ENCODE data around the gene FMNL1. TPM values are rescaled to one million over a fixed set of nuclear protein-coding genes. Genes with fewer than 3 reads are reported as not detected.

FMNL1 gene
- total RNA-seq, 6 experiments from 2014 or later = 1.6 to 8.0 (median 6.0) TPM

- no peak for TF ChIP-seq CTCF (IDR thresholded peaks at IDR 0.05)
- Mint-ChIP-seq H3K36me3 (ENCODE audit: low read depth) (no peaks in the 10 kb centered on the region), H3K27ac (peak overlapping the region; percentile 26; the same call in 1 of the 2 replicates), H3K9me3 (no peaks in the 10 kb centered on the region), H3K27me3 (ENCODE audit: insufficient read depth) (peaks cover 8% of the 10 kb centered on the region; the same call in 1 of the 2 replicates), H3K4me3 (no peak overlapping the region), H3K4me1 (ENCODE audit: low read depth) (peaks cover 51% of the 10 kb centered on the region)
- DNase-seq = no peak
These were observed 5.6 kb downstream of the FMNL1 start for GRCh38 chr17:45227101-45227925.

DNA sequence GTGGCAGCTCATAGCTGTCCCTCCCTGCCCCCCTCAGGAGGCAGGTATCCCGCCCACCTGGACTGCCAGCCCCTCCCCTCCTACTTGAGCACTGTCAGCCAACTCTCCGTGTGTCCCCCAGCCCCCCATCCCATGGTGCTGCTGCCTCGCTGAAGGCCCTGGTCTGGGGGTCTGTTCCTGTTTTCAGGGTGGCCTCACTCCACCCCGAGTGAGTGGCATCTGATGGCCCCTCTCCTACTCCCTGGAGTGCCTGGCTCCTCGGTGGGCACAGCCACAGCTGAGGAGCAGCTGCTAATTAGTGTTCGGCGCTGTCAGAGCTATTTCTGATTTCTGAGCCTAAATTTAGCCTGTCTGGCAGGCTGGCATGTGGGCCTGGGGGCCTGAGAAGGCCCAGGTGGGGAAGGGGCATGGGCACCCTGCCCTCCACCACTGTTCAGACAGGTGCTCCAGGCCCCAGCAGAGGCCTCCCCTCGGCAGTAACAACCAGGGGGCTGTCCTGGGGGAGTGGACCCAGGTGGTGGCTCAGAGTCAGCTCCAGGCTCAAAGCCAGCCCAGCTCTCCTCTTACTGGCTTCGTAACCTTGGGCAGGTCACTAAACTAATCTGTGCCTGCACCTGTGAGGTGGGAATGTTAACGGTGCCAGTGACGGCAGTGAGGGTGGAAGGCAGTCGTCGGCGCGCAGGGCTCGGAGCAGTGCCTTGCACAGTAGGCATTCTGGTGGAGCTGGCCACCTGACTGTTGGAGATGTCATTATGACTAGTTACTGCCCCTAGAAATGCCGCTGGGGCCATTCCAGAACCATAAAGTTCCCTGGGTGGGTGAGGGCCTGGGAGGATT is 6.5 kb downstream of the FMNL1 start:
- no peaks in the 10 kb centered on the region for H3K9me3 Mint-ChIP-seq
- no peak for TF ChIP-seq CTCF (IDR thresholded peaks at IDR 0.05)
- no peak overlapping the region; the same call in 1 of the 2 replicates for H3K4me3 Mint-ChIP-seq
- no peaks in the 10 kb centered on the region for H3K36me3 Mint-ChIP-seq (ENCODE audit: low read depth)
- peaks cover 51% of the 10 kb centered on the region for H3K4me1 Mint-ChIP-seq (ENCODE audit: low read depth)
- no peak for DNase-seq
- peak overlapping the region; percentile 86 for H3K27ac Mint-ChIP-seq
- peaks cover 2% of the 10 kb centered on the region; the same call in 1 of the 2 replicates for H3K27me3 Mint-ChIP-seq (ENCODE audit: insufficient read depth)

DNA sequence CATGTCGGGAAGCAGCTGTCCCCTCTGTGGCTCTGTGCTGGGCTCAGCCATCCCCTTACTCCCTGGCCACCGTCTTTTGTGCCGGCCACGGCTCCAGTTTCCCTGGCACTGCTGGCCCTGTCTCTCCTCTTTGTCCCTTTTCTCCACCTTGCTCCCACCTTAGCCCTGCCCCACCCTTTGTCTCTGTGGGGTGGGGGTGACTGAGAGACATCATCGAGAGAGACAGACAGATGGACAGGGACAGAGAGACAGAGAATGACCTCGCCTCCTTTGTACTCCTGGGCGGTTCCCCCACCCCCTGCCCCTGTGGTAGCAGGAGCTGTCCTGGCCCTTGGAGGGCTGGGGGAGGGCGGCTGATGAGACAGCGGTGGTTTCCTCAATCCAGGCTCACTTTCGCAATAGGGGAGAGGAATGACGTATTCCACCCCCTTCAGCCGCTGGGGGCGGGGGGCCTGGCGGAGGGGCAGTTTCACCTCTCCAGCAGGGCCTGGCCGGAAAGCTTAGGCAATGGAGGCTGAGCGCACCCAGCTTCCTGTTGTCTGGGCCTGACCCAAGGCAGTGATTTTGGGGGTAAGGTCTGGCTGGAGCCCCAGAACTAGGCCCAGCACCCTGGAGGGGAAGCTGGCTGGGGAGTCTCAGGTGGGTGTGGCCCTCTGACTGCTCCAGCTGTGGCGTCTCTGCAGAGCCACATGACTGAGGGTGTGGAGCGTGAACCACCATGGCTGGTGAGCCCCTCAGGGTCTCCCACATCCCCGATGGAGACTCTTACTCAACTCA is 7.3 kb downstream of the FMNL1 start:
- peak; percentile 71 for DNase-seq
- no peaks in the 10 kb centered on the region for H3K9me3 Mint-ChIP-seq
- H3K27me3 Mint-ChIP-seq (ENCODE audit: insufficient read depth) = peaks cover 3% of the 10 kb centered on the region
- H3K27ac Mint-ChIP-seq = peak overlapping the region; percentile 86
- peaks cover 51% of the 10 kb centered on the region for H3K4me1 Mint-ChIP-seq (ENCODE audit: low read depth)
- no peak; the same call in 1 of the 2 replicates for TF ChIP-seq CTCF (IDR thresholded peaks at IDR 0.05)
- peak overlapping the region; percentile 37; the same call in 1 of the 2 replicates for H3K4me3 Mint-ChIP-seq
- no peaks in the 10 kb centered on the region for H3K36me3 Mint-ChIP-seq (ENCODE audit: low read depth)

DNA sequence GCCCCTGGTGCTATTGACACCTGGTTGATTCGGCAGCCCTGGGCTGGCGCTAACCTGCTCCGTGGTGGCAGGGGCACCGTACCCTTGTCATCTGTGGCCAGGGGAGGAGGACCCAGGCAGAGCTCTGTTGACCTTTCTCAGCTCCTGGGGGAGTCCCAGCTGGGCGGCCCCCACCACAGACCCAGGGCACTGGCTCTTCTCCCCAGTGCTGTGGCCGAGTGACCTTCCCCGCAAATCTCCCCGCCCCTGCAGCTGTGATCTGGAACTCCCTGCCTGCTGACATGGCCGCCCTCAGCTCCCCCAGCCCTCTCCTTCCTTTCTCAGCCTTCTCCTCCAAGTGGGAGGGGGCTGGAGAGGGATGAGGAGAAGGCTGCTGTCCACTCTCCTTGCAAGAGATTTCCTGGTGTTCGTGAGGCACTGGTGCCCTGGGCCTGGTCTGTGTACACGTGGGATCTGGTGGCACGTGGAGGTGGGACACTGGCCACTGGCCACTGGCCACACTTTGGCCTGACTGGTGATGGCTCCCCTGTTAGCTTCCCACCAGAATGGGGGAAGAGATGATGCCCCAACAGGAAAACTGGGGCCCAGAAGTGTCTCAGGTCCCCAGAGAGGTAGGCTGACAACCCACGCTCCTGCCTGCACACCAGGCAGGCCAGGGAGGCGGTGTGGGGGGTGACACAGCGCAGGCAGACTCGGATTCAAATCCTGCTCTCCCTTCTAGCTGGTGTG is 8.2 kb downstream of the FMNL1 start:
- Mint-ChIP-seq H3K27ac (peak overlapping the region; percentile 86), H3K9me3 (no peaks in the 10 kb centered on the region), H3K36me3 (ENCODE audit: low read depth) (no peaks in the 10 kb centered on the region), H3K4me1 (ENCODE audit: low read depth) (peaks cover 51% of the 10 kb centered on the region), H3K27me3 (ENCODE audit: insufficient read depth) (peaks cover 3% of the 10 kb centered on the region), H3K4me3 (no peak overlapping the region)
- no peak for DNase-seq
- no peak for TF ChIP-seq CTCF (IDR thresholded peaks at IDR 0.05)

DNA sequence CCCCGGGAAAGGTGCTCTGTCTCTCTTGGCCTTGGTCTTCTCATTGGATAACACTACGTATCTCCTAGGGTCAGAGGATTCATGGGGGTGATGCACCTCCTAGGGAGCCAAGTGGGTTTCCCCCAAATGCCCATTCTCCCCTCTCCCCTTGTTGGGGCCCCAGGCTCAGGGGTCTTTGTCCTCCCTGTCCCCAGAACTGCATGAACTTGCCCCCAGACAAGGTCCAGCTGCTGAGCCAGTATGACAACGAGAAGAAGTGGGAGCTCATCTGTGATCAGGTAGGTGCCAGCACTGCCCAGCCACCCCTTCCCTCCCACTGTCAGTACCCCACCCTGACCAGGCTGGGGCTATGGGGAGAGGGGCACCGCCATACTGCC is 8.7 kb downstream of the FMNL1 start:
- DNase-seq = no peak
- H3K9me3 Mint-ChIP-seq = no peaks in the 10 kb centered on the region
- peaks cover 47% of the 10 kb centered on the region for H3K4me1 Mint-ChIP-seq (ENCODE audit: low read depth)
- H3K4me3 Mint-ChIP-seq = no peak overlapping the region
- H3K36me3 Mint-ChIP-seq (ENCODE audit: low read depth) = no peaks in the 10 kb centered on the region
- H3K27ac Mint-ChIP-seq = peak overlapping the region; percentile 29
- TF ChIP-seq CTCF (IDR thresholded peaks at IDR 0.05) = no peak
- peaks cover 3% of the 10 kb centered on the region for H3K27me3 Mint-ChIP-seq (ENCODE audit: insufficient read depth)

All from HFFc6 (cell line).